Activated naive CD4-positive, alpha-beta T cell treated with anti-CD3 and anti-CD28 coated beads for 36 hours (primary cell): ENCODE data around the gene TP53BP2. TPM values are rescaled to one million over a fixed set of nuclear protein-coding genes. Genes with fewer than 3 reads are reported as not detected.

Source experiments
- CTCF ChIA-PET: fragments of 350-600 bp; sonication (Branson Sonifier 250); formaldehyde crosslinking; loops from one replicate; lab custom pipeline; 2021; ENCODE audit warnings: antibody characterized with exemption; lab: Charles Lee
- DNase-seq: peaks from one replicate; pipeline ENCODE4 v3.0.0-alpha.2; 2020
- H3K27ac Mint-ChIP-seq: one replicate; pipeline ENCODE4 v1.8.0; 2021; ENCODE audit warnings: mild to moderate bottlenecking, mixed read lengths
- H3K27me3 Mint-ChIP-seq: one replicate; pipeline ENCODE4 v1.8.0; 2021; ENCODE audit warnings: low read depth, mixed read lengths
- H3K36me3 Mint-ChIP-seq: one replicate; pipeline ENCODE4 v1.8.0; 2021; ENCODE audit warnings: low read depth, mixed read lengths
- H3K4me1 Mint-ChIP-seq: one replicate; pipeline ENCODE4 v1.8.0; 2021; ENCODE audit warnings: low read depth, mixed read lengths
- H3K4me3 Mint-ChIP-seq: one replicate; pipeline ENCODE4 v1.8.0; 2021; ENCODE audit warnings: mild to moderate bottlenecking, moderate library complexity, mixed read lengths
- H3K9me3 Mint-ChIP-seq: one replicate; pipeline ENCODE4 v1.8.0; 2021; ENCODE audit warnings: mixed read lengths
- intact Hi-C: fragments of 100-400 bp; cut with micrococcal nuclease; formaldehyde crosslinking; loops from one replicate; pipeline ENCODE4 v1.15.1; 2023
- total RNA-seq, 2 experiments: library from RNA; stranded (reverse); gene quantifications; one replicate each; pipeline ENCODE4 v1.2.3, GENCODE V29; 2021

Gene TP53BP2
- total RNA-seq, 2 experiments from 2014 or later: 40.8 to 44.2 TPM

DNA sequence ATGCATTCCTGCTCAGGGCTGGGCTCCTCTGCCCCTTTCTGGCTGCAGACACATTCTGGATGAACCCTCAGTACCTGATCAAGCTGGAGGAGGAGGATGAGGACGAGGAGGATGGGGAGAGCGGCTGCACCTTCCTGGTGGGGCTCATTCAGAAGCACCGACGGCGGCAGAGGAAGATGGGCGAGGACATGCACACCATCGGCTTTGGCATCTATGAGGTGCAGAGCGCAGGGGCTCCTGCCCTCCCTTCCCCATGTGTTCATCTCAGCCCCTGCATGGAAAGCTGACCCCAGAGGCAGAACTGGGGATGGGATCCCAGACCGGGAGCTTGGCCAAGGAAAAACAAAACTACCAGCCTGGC is 90.3 kb downstream of the TP53BP2 start:
- Mint-ChIP-seq H3K36me3 (peaks cover 9% of the 10 kb centered on the region), H3K27me3 (no peaks in the 10 kb centered on the region), H3K9me3 (no peaks in the 10 kb centered on the region), H3K27ac (no peak overlapping the region), H3K4me3 (no peak overlapping the region), H3K4me1 (no peaks in the 10 kb centered on the region)
- CTCF ChIA-PET: interaction anchor here (1.4 kb wide), 1 partner anchor 59 kb away, joined by 4 read pairs; no protein-coding TSS in a partner anchor
- intact Hi-C loops: no loop called here
- DNase-seq: no peak

DNA sequence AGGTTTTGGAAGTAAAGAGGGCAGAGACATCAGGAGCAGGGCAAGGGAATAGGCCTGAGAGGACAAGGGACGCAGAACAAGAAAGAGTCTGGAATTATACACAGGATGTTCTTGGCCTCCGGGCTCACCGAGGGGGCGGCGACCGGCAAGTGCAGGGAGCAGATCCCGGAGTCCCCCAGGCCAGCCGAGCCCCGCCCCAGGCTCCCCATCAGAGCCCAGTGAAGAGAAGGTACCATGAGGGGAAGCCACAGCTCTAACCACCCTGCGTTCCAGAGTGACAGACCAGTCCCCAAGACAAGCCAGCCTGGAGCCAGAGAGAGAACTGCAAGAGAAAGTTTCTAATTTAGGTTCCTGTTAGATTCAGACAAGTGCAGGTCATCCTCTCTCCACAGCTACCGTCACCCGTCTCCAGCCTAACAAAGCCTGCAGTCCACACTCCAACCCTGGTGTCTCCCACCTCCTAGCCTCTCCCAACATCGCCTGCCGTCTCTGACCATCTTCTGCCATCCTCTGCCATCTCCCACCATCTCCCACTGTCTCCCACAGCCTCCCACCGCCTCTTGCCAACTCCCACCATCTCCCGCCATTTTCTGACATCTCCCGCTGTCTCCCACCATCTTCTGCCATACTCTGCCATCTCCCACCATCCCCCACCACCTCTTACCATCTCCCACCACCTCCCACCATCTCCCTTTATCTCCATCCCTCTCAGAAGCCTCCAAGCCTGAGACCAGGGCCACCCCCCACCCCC is 90.9 kb downstream of the TP53BP2 start:
- Mint-ChIP-seq H3K27me3 (no peaks in the 10 kb centered on the region), H3K4me3 (no peak overlapping the region), H3K4me1 (no peaks in the 10 kb centered on the region), H3K36me3 (peaks cover 9% of the 10 kb centered on the region), H3K27ac (no peak overlapping the region), H3K9me3 (no peaks in the 10 kb centered on the region)
- DNase-seq: no peak
- CTCF ChIA-PET: interaction anchor here (1.4 kb wide), 1 partner anchor 58 kb away, joined by 4 read pairs; no protein-coding TSS in a partner anchor
- intact Hi-C loops: no loop called here

DNA sequence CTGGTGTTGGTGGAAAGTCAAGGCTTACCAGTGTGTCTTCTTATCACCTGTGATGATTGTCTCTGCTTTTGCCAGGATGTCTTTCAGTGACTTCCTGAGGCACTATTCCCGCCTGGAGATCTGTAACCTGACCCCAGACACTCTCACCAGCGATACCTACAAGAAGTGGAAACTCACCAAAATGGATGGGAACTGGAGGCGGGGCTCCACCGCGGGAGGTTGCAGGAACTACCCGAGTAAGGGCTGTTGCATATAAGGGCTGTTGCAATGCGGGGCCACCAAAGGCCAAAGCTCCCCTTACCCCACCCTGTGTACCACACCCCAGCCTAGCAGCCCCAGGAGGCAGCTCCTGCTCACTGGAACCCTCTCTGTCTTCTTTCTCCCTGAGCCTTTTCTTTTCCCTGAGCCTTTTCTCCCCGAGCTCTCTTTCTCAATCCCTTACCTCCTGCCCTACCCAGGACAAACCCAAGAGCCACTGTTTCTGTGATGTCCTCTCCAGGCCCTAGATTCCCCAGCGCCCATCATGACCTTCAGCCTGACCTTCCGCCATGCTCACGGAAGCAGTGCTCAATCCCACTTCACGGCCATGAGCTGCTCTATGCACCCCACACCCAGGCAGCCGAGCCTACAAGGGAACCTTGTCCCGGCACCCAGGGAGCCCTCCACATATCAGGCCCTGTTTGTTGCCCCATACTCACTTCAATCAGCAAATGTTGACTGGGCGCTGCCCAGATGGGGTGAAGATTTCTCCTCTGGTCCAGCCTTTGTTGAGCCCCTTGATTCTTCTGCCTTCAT is 92.8 kb downstream of the TP53BP2 start:
- DNase-seq: no peak
- H3K4me1 Mint-ChIP-seq: peaks cover 3% of the 10 kb centered on the region
- H3K36me3 Mint-ChIP-seq: peaks cover 5% of the 10 kb centered on the region
- H3K9me3 Mint-ChIP-seq: no peaks in the 10 kb centered on the region
- intact Hi-C loops: no loop called here
- H3K27me3 Mint-ChIP-seq: no peaks in the 10 kb centered on the region
- no peak overlapping the region for H3K27ac Mint-ChIP-seq
- H3K4me3 Mint-ChIP-seq: no peak overlapping the region
- CTCF ChIA-PET: interaction anchor here (0.7 kb wide), 1 partner anchor 35 kb away, joined by 3 read pairs; no protein-coding TSS in a partner anchor

DNA sequence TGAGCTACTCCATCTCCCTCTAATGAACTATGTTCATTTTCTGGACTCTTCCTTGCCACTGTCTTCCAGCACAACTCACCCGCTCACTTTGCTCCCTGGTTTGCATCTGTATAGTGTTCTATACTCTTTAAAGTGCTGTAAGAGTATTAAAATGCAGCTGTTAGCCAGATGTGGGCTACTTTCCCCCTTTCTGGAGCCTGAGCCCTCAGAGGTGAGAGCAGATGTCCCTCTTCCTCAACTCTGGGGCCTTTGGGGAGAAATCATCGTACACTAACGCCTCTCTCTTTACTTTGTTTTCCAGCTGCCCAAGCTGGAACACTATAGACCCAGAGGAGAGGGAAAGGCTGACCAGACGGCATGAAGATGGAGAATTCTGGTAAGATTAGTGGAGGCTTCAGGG is 94.1 kb downstream of the TP53BP2 start:
- H3K27me3 Mint-ChIP-seq: no peaks in the 10 kb centered on the region
- CTCF ChIA-PET: interaction anchor here (0.8 to 5.3 kb wide), 5 partner anchors 13 to 56 kb away, joined by 3 to 80 read pairs (median 12); partner anchors contain the start of gene CAPN2
- DNase-seq: no peak
- H3K9me3 Mint-ChIP-seq: no peaks in the 10 kb centered on the region
- peaks cover 3% of the 10 kb centered on the region for H3K36me3 Mint-ChIP-seq
- intact Hi-C loops: no loop called here
- peaks cover 3% of the 10 kb centered on the region for H3K4me1 Mint-ChIP-seq
- no peak overlapping the region for H3K4me3 Mint-ChIP-seq
- H3K27ac Mint-ChIP-seq: no peak overlapping the region

DNA sequence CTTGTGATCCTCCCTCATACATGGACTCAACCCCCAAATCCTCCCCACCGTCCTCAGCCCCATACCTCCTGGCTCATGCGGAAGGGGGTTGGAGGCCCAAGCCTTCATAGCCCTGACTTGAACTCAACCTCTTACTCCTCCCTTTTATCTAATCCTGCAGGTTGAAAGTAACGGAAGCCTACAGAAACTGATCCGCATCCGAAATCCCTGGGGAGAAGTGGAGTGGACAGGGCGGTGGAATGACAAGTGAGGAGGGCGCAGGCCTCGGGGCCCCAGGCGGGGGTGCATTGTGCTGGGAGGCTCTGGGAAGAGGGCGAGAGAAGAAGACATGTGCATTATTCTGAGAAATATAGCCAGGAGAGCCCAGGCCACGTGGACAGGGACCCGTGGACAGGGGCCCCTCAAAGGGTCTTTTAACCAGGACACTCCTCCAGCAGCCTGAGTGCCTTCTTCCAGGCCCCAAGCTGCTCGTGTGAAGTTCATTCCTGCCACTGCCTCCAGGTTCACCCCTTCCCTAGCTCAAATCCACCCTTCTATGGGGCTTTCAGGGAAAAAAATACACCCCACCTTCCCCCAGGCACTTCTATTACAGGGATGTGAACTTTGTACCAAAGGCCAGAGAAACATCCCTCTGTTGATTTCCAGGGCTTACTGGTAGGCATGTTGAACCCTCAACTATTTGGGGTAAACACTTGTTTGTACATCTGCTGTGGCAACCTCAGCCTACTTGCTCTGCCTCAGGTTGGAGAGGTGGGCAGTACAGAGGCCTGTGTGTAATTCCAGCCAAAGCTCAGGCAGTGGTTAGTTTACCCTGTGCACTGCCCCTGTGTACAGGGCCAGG is 94.8 kb downstream of the TP53BP2 start:
- H3K4me1 Mint-ChIP-seq: peaks cover 3% of the 10 kb centered on the region
- no peak overlapping the region for H3K27ac Mint-ChIP-seq
- CTCF ChIA-PET: interaction anchor here (1.3 to 5.3 kb wide), 7 partner anchors 13 to 55 kb away, joined by 3 to 80 read pairs (median 12); partner anchors contain the start of gene CAPN2
- H3K27me3 Mint-ChIP-seq: no peaks in the 10 kb centered on the region
- intact Hi-C loops: no loop called here
- peaks cover 3% of the 10 kb centered on the region for H3K36me3 Mint-ChIP-seq
- H3K4me3 Mint-ChIP-seq: no peak overlapping the region
- DNase-seq: no peak
- no peaks in the 10 kb centered on the region for H3K9me3 Mint-ChIP-seq

DNA sequence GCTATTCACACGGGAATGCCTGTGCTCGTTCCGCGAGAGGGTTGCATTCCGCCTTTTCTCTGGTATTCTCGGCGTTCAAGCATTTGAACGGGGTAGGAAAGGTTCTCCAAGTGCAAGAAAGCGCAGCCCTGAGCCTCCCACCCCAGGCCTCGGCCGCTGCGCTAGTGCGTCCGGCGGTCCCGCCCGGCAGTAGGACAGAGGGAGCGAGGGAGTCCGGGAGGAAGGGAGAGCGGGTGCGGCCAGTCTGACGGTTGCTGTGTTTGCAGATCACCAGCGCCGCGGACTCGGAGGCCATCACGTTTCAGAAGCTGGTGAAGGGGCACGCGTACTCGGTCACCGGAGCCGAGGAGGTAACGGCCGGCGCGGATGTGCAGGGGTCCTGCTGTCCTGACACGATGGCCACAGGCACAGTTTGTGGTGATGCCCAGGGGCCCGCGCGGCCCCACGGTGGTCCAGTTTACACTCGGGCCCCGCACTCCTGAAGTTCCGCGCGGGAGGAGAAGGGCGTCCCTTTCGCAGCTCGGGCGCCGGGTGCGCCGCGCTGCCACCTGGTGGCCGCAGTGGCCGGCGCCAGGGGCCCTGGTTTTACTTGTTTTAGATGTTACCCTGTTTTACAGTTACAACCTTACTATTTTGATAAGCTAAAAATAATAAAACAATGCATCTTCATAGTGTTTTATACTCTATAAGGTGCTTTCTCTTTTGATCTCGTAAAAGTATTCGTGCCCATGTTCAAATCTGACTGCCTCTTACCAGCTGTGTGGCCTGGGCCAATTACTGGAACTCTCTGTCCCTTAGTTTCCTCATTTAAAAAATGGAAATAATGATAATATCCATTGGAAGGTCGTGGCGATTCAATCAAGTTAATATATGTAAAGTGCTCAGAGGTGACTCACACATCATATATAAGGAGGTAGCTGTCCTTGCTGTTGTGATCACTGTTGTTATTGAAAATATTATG is 96.7 kb downstream of the TP53BP2 start:
- H3K4me3 Mint-ChIP-seq: peak overlapping the region; percentile 59
- CTCF ChIA-PET: interaction anchor here (0.6 to 5.3 kb wide), 28 partner anchors 10 to 401 kb away, joined by 3 to 80 read pairs (median 6); partner anchors contain the start of gene CAPN2
- no peak overlapping the region for H3K27ac Mint-ChIP-seq
- peaks cover 3% of the 10 kb centered on the region for H3K4me1 Mint-ChIP-seq
- intact Hi-C loops: loop anchor here (1.0 to 2.0 kb wide), 3 partner anchors 22 to 50 kb away; partner anchors contain the start of gene CAPN2
- no peaks in the 10 kb centered on the region for H3K27me3 Mint-ChIP-seq
- DNase-seq: peak; percentile 63
- no peaks in the 10 kb centered on the region for H3K9me3 Mint-ChIP-seq
- H3K36me3 Mint-ChIP-seq: peaks cover 3% of the 10 kb centered on the region

DNA sequence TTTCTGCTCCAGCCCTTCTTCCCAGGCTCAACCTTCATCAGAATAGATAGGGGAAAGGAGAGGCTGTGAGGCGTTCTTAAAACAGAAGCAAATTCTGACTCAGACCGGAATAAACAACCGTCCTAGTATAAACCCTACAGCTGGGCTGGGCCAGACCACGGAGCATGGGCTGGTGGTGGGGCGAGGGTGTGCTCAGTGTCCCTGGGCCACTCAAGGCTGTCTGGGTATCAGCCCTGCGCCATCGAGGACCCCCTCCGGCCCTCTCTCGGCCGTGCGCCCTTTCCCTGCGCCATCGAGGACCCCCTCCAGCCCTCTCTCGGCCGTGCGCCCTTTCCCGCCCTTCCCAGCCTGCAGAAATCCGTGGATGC is 97.4 kb downstream of the TP53BP2 start:
- H3K4me1 Mint-ChIP-seq: peaks cover 3% of the 10 kb centered on the region
- peak overlapping the region; percentile 59 for H3K4me3 Mint-ChIP-seq
- no peak overlapping the region for H3K27ac Mint-ChIP-seq
- no peak for DNase-seq
- peaks cover 2% of the 10 kb centered on the region for H3K36me3 Mint-ChIP-seq
- intact Hi-C loops: loop anchor here (2.0 kb wide), 2 partner anchors 22 to 50 kb away; no protein-coding TSS in a partner anchor
- no peaks in the 10 kb centered on the region for H3K9me3 Mint-ChIP-seq
- CTCF ChIA-PET: interaction anchor here (1.3 to 5.3 kb wide), 9 partner anchors 10 to 52 kb away, joined by 3 to 80 read pairs (median 16); partner anchors contain the start of gene CAPN2
- no peaks in the 10 kb centered on the region for H3K27me3 Mint-ChIP-seq

DNA sequence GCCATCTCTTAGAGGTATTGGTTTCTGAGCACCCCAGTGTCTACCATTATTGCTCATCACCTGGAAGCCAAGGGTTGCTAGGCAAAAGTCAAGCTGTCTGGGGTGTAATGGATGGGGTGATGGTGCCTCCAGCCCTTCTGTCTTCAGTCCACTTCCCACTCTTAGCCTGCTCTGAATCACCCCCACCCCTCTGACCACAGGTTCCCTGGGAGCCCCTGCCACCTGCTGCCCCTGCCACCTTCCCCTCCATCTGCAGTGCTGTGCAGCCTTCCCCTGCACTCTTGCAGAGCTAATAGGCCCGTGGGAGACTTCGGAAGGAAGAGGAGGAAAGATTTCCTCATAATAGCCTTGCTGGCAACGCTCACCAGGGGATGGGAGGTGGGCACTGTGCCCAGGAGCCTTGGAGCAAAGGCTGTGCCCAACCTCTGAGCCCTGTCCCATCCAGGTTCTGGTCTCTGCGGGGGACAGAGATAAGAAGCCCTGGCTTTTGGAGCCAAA is 97.9 kb downstream of the TP53BP2 start:
- CTCF ChIA-PET: interaction anchor here (1.1 to 5.3 kb wide), 7 partner anchors 9 to 52 kb away, joined by 3 to 80 read pairs (median 16); partner anchors contain the start of gene CAPN2
- H3K4me3 Mint-ChIP-seq: no peak overlapping the region
- no peak for DNase-seq
- peaks cover 3% of the 10 kb centered on the region for H3K4me1 Mint-ChIP-seq
- intact Hi-C loops: loop anchor here (2.0 kb wide), 2 partner anchors 21 to 49 kb away; no protein-coding TSS in a partner anchor
- H3K27ac Mint-ChIP-seq: no peak overlapping the region
- no peaks in the 10 kb centered on the region for H3K9me3 Mint-ChIP-seq
- H3K27me3 Mint-ChIP-seq: no peaks in the 10 kb centered on the region
- peaks cover 1% of the 10 kb centered on the region for H3K36me3 Mint-ChIP-seq

DNA sequence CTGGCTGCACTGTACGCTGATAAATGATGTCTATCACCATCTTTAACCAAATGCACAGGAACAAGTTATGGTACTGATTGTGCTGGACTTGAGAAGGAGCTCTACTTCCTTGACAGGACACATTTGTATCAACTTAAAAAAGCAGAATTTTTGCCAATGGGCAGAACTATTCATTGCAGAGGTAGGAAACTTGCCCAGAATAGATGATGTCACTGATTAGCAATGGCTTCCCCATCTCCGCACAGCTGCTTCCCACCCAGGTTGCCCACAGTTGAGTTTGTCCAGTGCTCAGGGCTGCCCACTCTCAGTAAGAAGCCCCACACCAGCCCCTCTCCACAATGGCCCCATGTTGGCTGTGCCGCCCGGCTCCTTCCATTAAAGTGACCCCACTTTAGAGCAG is 100.0 kb downstream of the TP53BP2 start:
- H3K27me3 Mint-ChIP-seq: no peaks in the 10 kb centered on the region
- H3K36me3 Mint-ChIP-seq: no peaks in the 10 kb centered on the region

DNA sequence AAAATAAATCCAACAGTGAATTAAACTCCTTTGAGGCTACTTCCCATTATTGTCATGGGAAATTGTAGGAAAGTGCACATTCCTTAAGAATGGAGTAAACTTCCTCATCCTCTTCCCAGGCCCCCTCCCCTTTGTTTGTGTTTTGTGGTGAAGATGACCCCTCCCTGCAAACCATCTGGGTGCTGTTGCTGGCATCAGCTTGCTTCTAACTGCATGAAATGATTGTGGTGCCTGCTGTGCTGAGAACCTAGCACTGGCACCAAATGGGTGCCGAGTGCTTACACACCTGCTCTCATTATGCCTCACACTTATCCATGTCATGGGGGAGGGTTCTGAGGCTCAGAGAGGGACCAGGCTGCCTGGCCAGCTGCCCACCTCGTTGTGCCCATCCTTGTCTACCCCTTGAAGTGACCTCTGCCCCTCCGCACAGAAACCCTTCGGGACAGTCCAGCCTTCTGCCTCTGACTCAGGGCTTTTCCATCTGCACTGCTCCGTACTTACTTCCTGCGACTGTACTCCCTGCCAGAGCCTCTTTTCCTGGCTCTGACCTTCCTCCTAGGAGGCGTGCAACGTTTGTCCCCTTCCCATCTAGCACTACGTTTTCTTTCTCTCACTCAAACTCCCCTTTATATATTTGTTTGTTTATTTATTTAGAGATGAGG is 102.8 kb downstream of the TP53BP2 start:
- Mint-ChIP-seq H3K36me3 (no peaks in the 10 kb centered on the region), H3K27ac (no peak overlapping the region), H3K27me3 (no peaks in the 10 kb centered on the region), H3K4me3 (no peak overlapping the region), H3K9me3 (no peaks in the 10 kb centered on the region), H3K4me1 (no peaks in the 10 kb centered on the region)
- CTCF ChIA-PET: interaction anchor here (0.7 kb wide), 1 partner anchor 47 kb away, joined by 3 read pairs; no protein-coding TSS in a partner anchor
- DNase-seq: no peak
- intact Hi-C loops: no loop called here

More for the DNA sequence above, 100.0 kb downstream of the TP53BP2 start:
- H3K9me3 Mint-ChIP-seq: no peaks in the 10 kb centered on the region
- CTCF ChIA-PET: interaction anchor here (1.3 to 2.7 kb wide), 2 partner anchors 27 to 47 kb away, joined by 5 to 8 read pairs; no protein-coding TSS in a partner anchor
- no peak overlapping the region for H3K4me3 Mint-ChIP-seq
- intact Hi-C loops: no loop called here
- peaks cover 3% of the 10 kb centered on the region for H3K4me1 Mint-ChIP-seq
- no peak overlapping the region for H3K27ac Mint-ChIP-seq
- no peak for DNase-seq
